IMR-90 (cell line): Measurements from ENCODE around the gene PKDCC. TPM values are rescaled to one million over a fixed set of nuclear protein-coding genes. Genes with fewer than 3 reads are reported as not detected.

Experiments used
- ATAC-seq: fragments of 200-7000 bp; cut with Tn5 transposase; 2 replicates; pipeline ENCODE4 v1.9.1; 2020; ENCODE audit warnings: low read depth, mild to moderate bottlenecking, moderate library complexity
- BruUV-seq: library from RNA; stranded (reverse); fragments of 400-500 nt; replicated peaks from 2 replicates; lab custom pipeline; 2021; lab: Mats Ljungman, UMichigan
- CTCF ChIA-PET: fragments of 300-600 bp; formaldehyde crosslinking; extraction: SDS; loops from one replicate; lab custom pipeline; 2021; ENCODE audit warnings: antibody characterized with exemption; lab: Yijun Ruan, JAX
- POLR2A ChIA-PET: fragments of 300-600 bp; sonication (Branson Sonifier 250); formaldehyde crosslinking; loops from one replicate; lab custom pipeline; 2022; ENCODE audit warnings: antibody characterized with exemption; ENCODE audit not compliant: unreplicated experiment; lab: Charles Lee
- DNase-seq: peaks from one replicate; pipeline ENCODE4 v3.0.0; 2013
- H2AFZ ChIP-seq: replicated peaks from 2 replicates; pipeline ENCODE3; 2013; ENCODE audit warnings: low read length, mild to moderate bottlenecking; ENCODE audit not compliant: poor library complexity
- H2AK5ac ChIP-seq: 2 replicates; pipeline ENCODE4 v1.6.1; 2013; ENCODE audit warnings: low read depth, low read length, inconsistent platforms
- H2AK9ac ChIP-seq: replicated peaks from 2 replicates; pipeline ENCODE3; 2013; ENCODE audit warnings: mild to moderate bottlenecking, low read depth, low read length, moderate library complexity; ENCODE audit not compliant: poor library complexity
- H2BK120ac ChIP-seq: 2 replicates; pipeline ENCODE4 v1.6.1; 2013; ENCODE audit warnings: low read depth, low read length, inconsistent platforms
- H2BK15ac ChIP-seq: 3 replicates; pipeline ENCODE4 v1.6.1; 2013; ENCODE audit warnings: low read depth, low read length, inconsistent platforms
- H2BK20ac ChIP-seq: 2 replicates; pipeline ENCODE4 v1.6.1; 2013; ENCODE audit warnings: low read depth, mild to moderate bottlenecking, inconsistent platforms, low read length, moderate library complexity
- H2BK5ac ChIP-seq: 2 replicates; pipeline ENCODE4 v1.6.1; 2013; ENCODE audit warnings: mild to moderate bottlenecking, low read depth, low read length, inconsistent platforms; ENCODE audit not compliant: poor library complexity, severe bottlenecking
- H3K14ac ChIP-seq: replicated peaks from 2 replicates; pipeline ENCODE4 v1.6.1; 2013; ENCODE audit warnings: low read depth, low read length, inconsistent platforms
- H3K18ac ChIP-seq: 2 replicates; pipeline ENCODE4 v1.6.1; 2013; ENCODE audit warnings: low read depth, low read length, control low read depth
- H3K23ac ChIP-seq: 2 replicates; pipeline ENCODE4 v1.6.1; 2013; ENCODE audit warnings: low read depth, low read length, inconsistent platforms
- H3K27ac ChIP-seq: 2 replicates; pipeline ENCODE4 v1.5.1; 2013; ENCODE audit warnings: mild to moderate bottlenecking, control low read depth, low read length; ENCODE audit not compliant: insufficient read depth
- H3K27me3 ChIP-seq: 2 replicates; pipeline ENCODE4 v1.6.1; 2013; ENCODE audit warnings: low read length; ENCODE audit not compliant: control insufficient read depth, insufficient read depth
- H3K36me3 ChIP-seq: 2 replicates; pipeline ENCODE4 v1.6.1; 2013; ENCODE audit warnings: low read length, mixed read lengths; ENCODE audit not compliant: control insufficient read depth, insufficient read depth
- H3K4ac ChIP-seq: 2 replicates; pipeline ENCODE4 v1.6.1; 2013; ENCODE audit warnings: low read depth, low read length, inconsistent platforms
- H3K4me1 ChIP-seq: 2 replicates; pipeline ENCODE4 v1.6.1; 2013; ENCODE audit warnings: low read length, mixed read lengths; ENCODE audit not compliant: control insufficient read depth, insufficient read depth
- H3K4me2 ChIP-seq: 2 replicates; pipeline ENCODE4 v1.6.1; 2013; ENCODE audit warnings: low read depth, mild to moderate bottlenecking, control low read depth, low read length, moderate library complexity
- H3K4me3 ChIP-seq: 2 replicates; pipeline ENCODE4 v1.5.1; 2013; ENCODE audit warnings: low read depth, mild to moderate bottlenecking, control low read depth, low read length, moderate library complexity; ENCODE audit not compliant: insufficient read depth
- H3K56ac ChIP-seq: 2 replicates; pipeline ENCODE4 v1.6.1; 2013; ENCODE audit warnings: low read length, inconsistent platforms; ENCODE audit not compliant: insufficient read depth; ENCODE audit errors: extremely low read depth
- H3K79me1 ChIP-seq, 2 experiments: 2 replicates each; pipeline ENCODE4 v1.6.1; 2013; ENCODE audit warnings: low read length in 2 of 2, inconsistent platforms in 1 of 2, low read depth in 1 of 2
- H3K9ac ChIP-seq: 2 replicates; pipeline ENCODE4 v1.6.1; 2013; ENCODE audit warnings: low read depth, low read length, control low read depth
- H3K9me1 ChIP-seq: 2 replicates; pipeline ENCODE4 v1.6.1; 2013; ENCODE audit warnings: low read length, inconsistent platforms; ENCODE audit not compliant: insufficient read depth
- H3K9me3 ChIP-seq: 2 replicates; pipeline ENCODE4 v1.6.1; 2013; ENCODE audit warnings: low read length; ENCODE audit not compliant: control insufficient read depth, insufficient read depth
- H4K20me1 ChIP-seq: 2 replicates; pipeline ENCODE4 v1.6.1; 2013; ENCODE audit warnings: low read length, inconsistent platforms; ENCODE audit not compliant: insufficient read depth
- H4K5ac ChIP-seq: 2 replicates; pipeline ENCODE4 v1.6.1; 2013; ENCODE audit warnings: mild to moderate bottlenecking, low read depth, low read length, control low read depth
- H4K8ac ChIP-seq, 2 experiments: 2 replicates each; pipeline ENCODE4 v1.6.1; 2013; ENCODE audit warnings: low read depth in 2 of 2, low read length in 2 of 2, control low read depth in 1 of 2, inconsistent platforms in 1 of 2
- H4K91ac ChIP-seq: 2 replicates; pipeline ENCODE4 v1.6.1; 2013; ENCODE audit warnings: low read depth, low read length, inconsistent platforms; ENCODE audit not compliant: insufficient read depth
- MAZ ChIP-seq: IDR thresholded peaks from 2 replicates; pipeline ENCODE4 v1.6.1; 2012; ENCODE audit warnings: low read depth, mild to moderate bottlenecking, low read length, improper control_type of control experiment, moderate library complexity, borderline replicate concordance
- MXI1 ChIP-seq: IDR thresholded peaks from 2 replicates; pipeline ENCODE4 v1.6.1; 2012; ENCODE audit warnings: low read depth, mild to moderate bottlenecking, low read length, moderate library complexity, borderline replicate concordance
- NFE2L2 ChIP-seq: fragments of 150-350 bp; IDR thresholded peaks from 2 replicates; pipeline ENCODE4 v1.6.1; 2016; ENCODE audit warnings: low read depth, mild to moderate bottlenecking, low read length
- WGBS, 2 experiments: methylation state at CpG; one replicate each; pipeline versions ENCODE4 v1.1.5 to v1.1.7; 2013; ENCODE audit warnings: missing lambda C conversion rate in 2 of 2; ENCODE audit not compliant: insufficient read length in 1 of 2; ENCODE audit errors: extremely low coverage in 2 of 2; 5-methylcytosine and 5-hydroxymethylcytosine counted together
- dilution Hi-C: fragments of 300-500 bp; cut with HindIII; formaldehyde crosslinking; loops from one replicate; pipeline ENCODE4 v1.14.3; 2018; ENCODE audit warnings: low sequenced_read_pairs; ENCODE audit not compliant: unreplicated experiment
- in situ Hi-C: fragments of 300-500 bp; cut with MboI; formaldehyde crosslinking; loops from 3 replicates; pipeline ENCODE4 v1.14.3; 2019; ENCODE audit warnings: low sequenced_read_pairs, inconsistent platforms, mixed read lengths
- intact Hi-C: fragments of 100-400 bp; cut with micrococcal nuclease; formaldehyde crosslinking; loops from 2 replicates; pipeline ENCODE4 v1.10.0; 2022
- polyA plus RNA-seq, 3 experiments: library from polyadenylated mRNA; depleted of rRNA; stranded (reverse); fragments of >200 nt; gene quantifications; 2 replicates each; pipeline ENCODE4 v1.2.3, GENCODE V29; 2012; ENCODE audit warnings: low replicate concordance in 1 of 3
- total RNA-seq: library from RNA; depleted of rRNA; stranded (reverse); fragments of >200 nt; gene quantifications from 2 replicates; pipeline ENCODE4 v1.2.3, GENCODE V29; 2012

PKDCC gene
- total and polyA plus RNA-seq, 2 of the 4 experiments (the other 2 are of a cell fraction) = 55.6 to 95.7 TPM

GRCh38 chr2:42082016-42082415 is 34.2 kb downstream of the PKDCC start:
- no peak overlapping the region for H3K18ac ChIP-seq
- dilution Hi-C loops (loop anchor here (25.0 kb wide), 1 partner anchor 195 kb away; no protein-coding TSS in a partner anchor), in situ Hi-C loops (no loop called here), intact Hi-C loops (loop anchor here (5.0 kb wide), 1 partner anchor 150 kb away; no protein-coding TSS in a partner anchor)
- ChIA-PET CTCF (interaction anchor here (1.3 to 7.3 kb wide), 3 partner anchors 212 to 241 kb away, joined by 4 to 119 read pairs (median 19); no protein-coding TSS in a partner anchor), POLR2A (no interaction called here)
- no peak overlapping the region for H3K4me3 ChIP-seq
- no peak overlapping the region for H4K91ac ChIP-seq
- WGBS, 2 experiments = no CpG with 5 or more reads among the region's 2 CpGs
- H3K9me3 ChIP-seq = no peaks in the 10 kb centered on the region
- no peak for TF ChIP-seq MAZ
- no peak for TF ChIP-seq MXI1
- no peak for TF ChIP-seq NFE2L2
- no peak overlapping the region for H2AFZ ChIP-seq
- peak overlapping the region; percentile 20; the same call in 1 of the 2 replicates for H2BK120ac ChIP-seq
- 0 out of 4 replicates have a peak, but pooled peaks cover 0 to 2% of the 10 kb centered on the region in 2 experiments for H3K79me1 ChIP-seq
- no peak overlapping the region for H4K8ac ChIP-seq
- no peak overlapping the region for H3K27ac ChIP-seq
- no TSS peak for BruUV-seq
- no peak overlapping the region for H2BK15ac ChIP-seq
- H2AK5ac ChIP-seq = peak overlapping the region; percentile 66
- DNase-seq (no peak), ATAC-seq (no peak)
- H3K9ac ChIP-seq = no peak overlapping the region
- no peaks in the 10 kb centered on the region for H3K27me3 ChIP-seq
- no peak overlapping the region for H3K4ac ChIP-seq
- H3K4me2 ChIP-seq = no peak overlapping the region
- no peak overlapping the region for H2BK5ac ChIP-seq
- peaks cover 14% of the 10 kb centered on the region for H3K4me1 ChIP-seq
- H3K36me3 ChIP-seq = no peaks in the 10 kb centered on the region
- H3K14ac ChIP-seq = no peak overlapping the region
- peaks cover 26% of the 10 kb centered on the region for H3K9me1 ChIP-seq
- H4K5ac ChIP-seq = no peak overlapping the region
- no peaks in the 10 kb centered on the region; the same call in 1 of the 2 replicates for H4K20me1 ChIP-seq
- H3K23ac ChIP-seq = no peak overlapping the region
- no peak overlapping the region for H2AK9ac ChIP-seq
- H2BK20ac ChIP-seq = no peak overlapping the region
- H3K56ac ChIP-seq = no peak overlapping the region
